ENCODE measurements around the gene INSR.

Gene INSR

GRCh38 chr19:7132054-7132453 is 162.2 kb downstream of the INSR start:
- no peak for DNase-seq

DNA sequence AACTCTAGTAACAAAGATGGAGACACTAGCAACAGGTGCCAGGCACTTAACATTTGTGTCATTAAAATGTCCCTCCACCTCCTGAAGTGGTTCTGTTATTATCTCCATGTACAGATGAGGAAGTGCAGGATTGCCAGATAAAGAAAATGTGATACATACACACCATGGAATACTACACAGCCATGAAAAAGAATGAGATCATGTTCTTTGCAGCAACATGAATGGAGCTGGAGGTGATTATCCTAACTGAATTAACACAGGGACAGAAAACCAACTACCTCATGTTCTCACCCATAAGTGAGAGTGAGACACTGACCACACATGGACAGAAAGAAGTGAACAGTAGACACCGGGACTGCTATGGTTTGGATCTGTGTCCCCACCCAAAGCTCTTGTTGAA is 164.2 kb downstream of the INSR start:
- DNase-seq: no peak

DNA sequence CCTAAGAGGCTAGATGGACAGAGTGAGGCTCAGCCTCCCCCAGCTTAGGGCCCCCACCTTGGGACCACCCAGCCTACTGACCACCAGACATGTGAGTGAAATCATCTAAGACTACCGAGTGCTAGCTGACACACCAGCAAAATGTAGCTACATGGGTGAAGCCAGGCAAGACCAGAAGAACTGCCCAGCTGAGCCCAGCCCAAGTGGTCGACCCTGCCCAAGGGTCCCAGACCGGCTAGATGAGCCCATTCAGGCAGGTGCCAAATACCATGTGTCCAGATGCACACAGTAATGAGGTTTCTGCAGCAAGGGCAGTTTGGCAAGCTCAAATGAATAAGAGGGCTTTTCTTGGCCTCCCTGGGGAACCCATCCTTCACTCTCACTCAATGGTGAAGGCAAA is 168.1 kb downstream of the INSR start:
- no peak for DNase-seq

DNA sequence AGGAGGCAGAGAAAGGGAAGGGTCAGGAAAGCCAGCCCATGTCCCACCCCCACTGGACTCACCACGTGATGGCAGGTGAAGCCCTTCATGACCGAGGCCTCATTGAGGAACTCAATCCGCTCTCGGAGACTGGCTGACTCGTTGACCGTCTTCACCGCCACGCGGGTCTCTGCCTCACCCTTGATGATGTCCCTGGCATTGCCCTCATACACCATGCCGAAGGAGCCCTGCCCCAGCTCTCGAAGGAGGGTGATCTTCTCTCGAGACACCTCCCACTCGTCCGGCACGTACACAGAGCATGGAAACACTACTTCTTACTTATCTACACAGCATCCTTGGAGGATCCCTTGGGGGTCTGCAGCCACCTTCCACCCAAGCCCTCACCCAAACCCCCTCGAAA is 169.0 kb downstream of the INSR start:
- no peak for DNase-seq

- DNase-seq: no peak
Measured at GRCh38 chr19:7124782-7125181, 169.4 kb downstream of the INSR start.

GRCh38 chr19:7122701-7123100 is 171.5 kb downstream of the INSR start:
- no peak for DNase-seq

DNA sequence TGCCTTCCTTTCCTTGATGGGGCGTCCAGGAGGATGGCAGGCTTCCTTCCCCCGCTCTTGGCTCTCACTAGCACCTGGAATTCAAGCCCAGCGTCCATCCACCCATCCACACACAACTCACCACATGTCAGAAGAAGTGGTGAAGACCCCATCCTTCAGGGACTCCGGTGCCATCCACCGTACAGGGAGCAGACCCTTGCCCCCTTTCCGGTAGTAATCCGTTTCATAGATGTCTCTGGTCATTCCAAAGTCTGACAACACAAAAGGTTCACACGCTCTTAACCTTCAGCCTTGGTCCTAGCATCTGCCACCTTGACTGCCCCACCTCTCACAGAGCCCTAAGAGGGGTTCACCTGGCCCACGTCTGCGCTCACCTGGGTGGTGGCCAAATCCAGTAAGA is 173.7 kb downstream of the INSR start:
- DNase-seq: no peak

DNA sequence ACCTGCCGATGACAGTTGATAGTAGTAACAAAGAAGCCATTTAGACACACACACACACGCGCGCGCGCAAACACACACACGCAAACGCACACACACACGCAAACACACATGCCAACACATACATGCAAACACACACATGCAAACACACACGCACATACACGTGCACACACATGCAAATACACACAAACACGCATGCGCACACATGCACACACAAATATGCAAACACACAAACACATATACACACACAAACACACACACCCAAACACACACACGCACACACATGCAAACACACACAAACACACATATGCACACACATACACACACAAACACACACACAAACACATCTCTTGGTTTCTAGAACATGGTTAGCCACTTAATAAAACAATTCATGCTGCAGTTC is 174.6 kb downstream of the INSR start:
- DNase-seq: no peak

DNA sequence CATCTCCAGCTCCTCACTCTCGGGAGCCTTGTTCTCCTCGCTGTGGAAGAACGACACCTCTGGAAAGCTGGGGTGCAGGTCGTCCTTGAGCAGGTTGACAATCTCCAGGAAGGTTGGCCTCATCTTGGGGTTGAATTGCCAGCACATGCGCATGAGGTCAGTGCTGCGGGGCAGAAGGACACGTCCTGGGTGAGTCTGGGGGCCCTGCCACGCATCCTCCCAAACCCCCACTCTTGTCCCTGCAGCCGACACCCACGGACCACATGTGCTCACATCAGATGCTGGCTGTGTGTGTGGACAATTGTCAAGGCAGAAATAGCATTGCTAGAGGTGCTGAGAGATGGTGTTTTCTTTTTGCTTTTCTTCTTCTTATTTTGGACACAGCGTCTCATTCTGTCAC is 177.0 kb downstream of the INSR start:
- DNase-seq: no peak

DNA sequence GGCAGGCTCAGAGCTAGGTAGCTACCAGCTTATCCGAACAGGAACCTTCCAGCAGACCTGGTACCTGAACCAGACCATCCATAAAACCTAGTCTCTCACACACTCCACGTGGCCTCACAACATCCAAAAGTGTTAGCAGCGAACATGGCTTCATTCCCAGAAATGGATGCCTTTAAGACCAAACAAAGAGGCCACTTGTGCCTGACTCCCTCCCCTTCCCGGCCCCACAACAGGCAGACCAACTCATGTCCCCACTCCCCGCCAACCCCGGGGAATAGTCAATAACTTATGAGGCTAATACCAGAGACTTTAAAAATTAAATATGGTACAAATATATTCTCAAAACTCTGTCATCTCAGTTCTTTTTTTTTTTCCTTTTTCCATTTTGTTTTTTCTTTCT is 178.5 kb downstream of the INSR start:
- no peak for DNase-seq

DNA sequence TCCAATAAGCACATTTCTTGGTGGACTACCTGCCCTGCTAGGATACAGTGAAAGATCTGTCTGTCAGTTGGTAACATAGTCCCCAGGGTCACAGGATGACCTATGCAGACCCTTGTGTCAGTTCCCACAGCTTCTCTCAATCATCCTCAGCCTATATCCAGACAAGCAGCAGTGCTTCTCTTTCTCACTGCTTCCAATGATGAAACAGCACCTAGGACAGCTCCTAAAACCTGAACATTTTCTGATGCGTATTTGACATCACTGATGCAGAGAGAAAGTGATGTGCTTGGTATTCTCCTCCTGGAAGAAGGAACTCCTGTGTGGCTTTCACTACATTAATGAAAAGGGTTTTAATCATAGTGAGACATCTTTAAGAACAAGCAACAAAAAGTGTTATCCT is 181.0 kb downstream of the INSR start:
- no peak for DNase-seq

- no peak for DNase-seq
Measured at GRCh38 chr19:7112675-7113074, 181.5 kb downstream of the INSR start.

- DNase-seq: no peak
Measured at GRCh38 chr19:7109678-7110289, 184.4 kb downstream of the INSR start.

DNA sequence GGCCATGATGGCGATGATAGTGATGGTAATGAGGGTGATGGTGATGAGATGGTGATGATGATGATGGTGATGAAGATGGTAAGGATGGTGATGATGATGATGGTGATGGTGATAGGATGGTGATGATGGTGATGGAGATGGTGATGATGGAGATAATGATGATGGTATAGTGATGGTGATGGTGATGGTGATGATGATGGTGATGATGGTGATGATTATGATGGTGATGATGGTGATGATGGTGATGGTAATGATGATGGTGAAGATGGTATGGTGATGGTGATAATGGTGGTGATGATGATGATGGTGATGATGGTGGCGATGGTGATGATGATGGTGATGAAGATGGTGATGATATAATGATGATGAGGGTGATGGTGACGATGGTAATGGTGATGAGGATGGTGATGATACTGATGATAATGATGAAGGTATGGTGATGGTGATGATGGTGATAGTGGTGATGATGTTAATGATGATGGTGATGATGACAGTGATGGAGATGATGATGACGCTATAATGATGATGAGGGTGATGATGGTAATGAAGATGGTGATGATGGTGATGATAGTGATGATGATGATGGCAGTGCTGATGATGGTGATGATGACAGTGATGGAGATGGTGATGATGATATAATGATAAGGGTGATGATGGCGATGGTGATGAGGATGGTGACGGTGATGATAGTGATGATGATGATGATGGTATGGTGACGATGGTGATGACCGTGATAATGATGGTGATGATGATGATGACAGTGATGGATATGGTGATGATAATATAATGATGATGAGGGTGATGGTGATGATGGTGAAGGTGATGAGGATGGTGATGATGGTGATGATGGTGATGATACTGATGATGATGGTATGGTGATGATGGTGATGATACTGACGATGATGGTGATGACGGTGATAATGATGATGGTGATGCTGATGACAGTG is 187.2 kb downstream of the INSR start:
- DNase-seq: no peak

GRCh38 chr19:7104747-7105447 is 189.3 kb downstream of the INSR start:
- no peak for DNase-seq

- DNase-seq: no peak
Measured at GRCh38 chr19:7101498-7102253, 192.5 kb downstream of the INSR start.

- DNase-seq: no peak
Measured at GRCh38 chr19:7099597-7099921, 194.7 kb downstream of the INSR start.

- peak; percentile 28 for DNase-seq
Measured at GRCh38 chr19:7098701-7099596, 195.3 kb downstream of the INSR start.

DNA sequence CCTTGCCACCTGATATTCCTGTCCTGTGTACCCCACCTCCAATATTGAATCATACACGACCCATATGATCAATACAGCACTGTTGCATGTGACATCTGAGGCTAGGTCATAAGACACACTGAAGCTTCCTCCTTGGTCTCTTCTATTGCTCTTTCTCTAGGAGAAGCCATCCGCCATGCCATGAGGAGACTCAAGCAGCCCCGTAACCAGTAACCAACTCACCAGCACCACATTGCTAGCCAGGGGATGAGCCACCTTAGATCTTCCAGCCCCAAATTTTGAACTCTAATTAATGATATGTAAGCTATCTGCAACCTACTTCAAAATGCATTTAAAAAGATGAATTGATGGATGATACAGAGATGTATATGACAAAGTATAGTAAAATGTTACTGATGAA is 196.1 kb downstream of the INSR start:
- DNase-seq: no peak

DNA sequence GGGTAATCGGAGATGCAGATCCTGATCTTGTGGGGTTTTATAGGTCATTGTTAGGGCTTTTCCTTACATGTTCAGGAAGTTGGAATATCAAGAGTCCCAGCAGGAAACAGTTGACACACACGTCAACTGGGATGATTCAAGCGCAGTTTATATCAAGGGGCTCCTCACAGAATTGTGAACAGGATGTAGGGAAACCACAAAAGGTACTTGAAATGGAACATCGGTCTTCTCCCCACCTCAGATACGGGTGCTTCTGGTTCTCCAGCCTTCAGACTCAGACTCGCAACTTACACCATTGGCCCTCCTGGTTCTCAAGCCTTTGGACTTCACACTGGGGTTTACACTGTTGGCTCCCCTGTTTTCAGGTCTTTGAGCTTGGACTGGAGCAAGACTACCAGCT is 205.2 kb downstream of the INSR start:
- DNase-seq: no peak

DNA sequence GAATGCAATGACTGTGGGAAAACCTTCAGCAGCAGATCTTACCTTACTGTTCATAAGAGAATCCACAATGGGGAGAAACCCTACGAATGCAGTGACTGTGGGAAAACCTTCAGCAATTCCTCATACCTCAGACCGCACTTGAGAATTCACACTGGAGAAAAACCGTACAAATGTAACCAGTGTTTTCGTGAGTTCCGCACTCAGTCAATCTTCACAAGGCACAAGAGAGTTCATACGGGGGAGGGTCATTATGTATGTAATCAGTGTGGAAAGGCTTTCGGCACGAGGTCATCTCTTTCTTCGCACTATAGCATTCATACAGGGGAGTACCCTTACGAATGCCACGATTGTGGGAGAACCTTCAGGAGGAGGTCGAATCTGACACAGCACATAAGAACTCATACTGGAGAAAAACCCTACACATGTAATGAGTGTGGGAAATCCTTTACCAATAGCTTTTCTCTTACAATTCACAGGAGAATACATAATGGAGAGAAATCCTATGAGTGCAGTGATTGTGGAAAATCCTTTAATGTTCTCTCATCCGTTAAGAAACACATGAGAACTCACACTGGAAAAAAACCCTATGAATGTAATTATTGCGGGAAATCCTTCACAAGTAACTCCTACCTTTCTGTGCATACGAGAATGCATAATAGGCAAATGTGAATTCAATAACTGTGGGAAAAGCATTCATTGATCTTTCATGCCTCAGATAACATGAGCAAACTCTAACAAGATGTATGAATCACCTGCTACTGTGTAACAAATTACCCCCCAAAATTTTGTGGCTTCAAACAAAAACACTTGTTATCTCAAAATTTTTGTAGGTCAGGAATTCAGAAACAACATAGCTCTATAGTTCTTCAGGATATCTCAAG is 210.9 kb downstream of the INSR start:
- no peak for DNase-seq
